WTC11 (cell line): ENCODE data around the gene AKAP7. TPM values are rescaled to one million over a fixed set of nuclear protein-coding genes. Genes with fewer than 3 reads are reported as not detected.

Experiments
- ATF1 ChIP-seq: sonication (generic); formaldehyde crosslinking; IDR thresholded peaks from 2 replicates; pipeline ENCODE4 v1.8.1; 2023; ENCODE audit warnings: mild to moderate bottlenecking, moderate library complexity, missing genetic modification reagents
- CREM ChIP-seq: sonication (generic); formaldehyde crosslinking; IDR thresholded peaks from 2 replicates; pipeline ENCODE4 v1.8.1; 2022; ENCODE audit warnings: mild to moderate bottlenecking, missing genetic modification reagents, moderate library complexity
- ELF4 ChIP-seq: sonication (generic); formaldehyde crosslinking; IDR thresholded peaks from 2 replicates; pipeline ENCODE4 v1.8.1; 2022; ENCODE audit warnings: low read depth, mild to moderate bottlenecking, moderate library complexity, missing genetic modification reagents
- EMX1 ChIP-seq: fragments of 250-450 bp; sonication (Bioruptor Pico); IDR thresholded peaks from 2 replicates; pipeline ENCODE4 v1.8.0; 2021; ENCODE audit warnings: mild to moderate bottlenecking
- FOXJ3 ChIP-seq: sonication (generic); formaldehyde crosslinking; IDR thresholded peaks from 2 replicates; pipeline ENCODE4 v1.9.0; 2021; ENCODE audit warnings: missing genetic modification reagents, mild to moderate bottlenecking, borderline replicate concordance
- FOXK1 ChIP-seq: sonication (generic); formaldehyde crosslinking; IDR thresholded peaks from 2 replicates; pipeline ENCODE4 v1.8.0; 2022; ENCODE audit warnings: mild to moderate bottlenecking, moderate library complexity, missing genetic modification reagents
- GRHL2 ChIP-seq: fragments of 250-450 bp; sonication (Bioruptor Pico); IDR thresholded peaks from 2 replicates; pipeline ENCODE4 v1.8.0; 2022; ENCODE audit warnings: mild to moderate bottlenecking, moderate library complexity; ENCODE audit not compliant: insufficient replicate concordance, severe bottlenecking
- HMGA2 ChIP-seq: fragments of 250-450 bp; sonication (Bioruptor Pico); IDR thresholded peaks from 2 replicates; pipeline ENCODE4 v1.4.0; 2021; ENCODE audit warnings: mild to moderate bottlenecking, moderate library complexity
- IRF2 ChIP-seq: sonication (generic); formaldehyde crosslinking; IDR thresholded peaks from 2 replicates; pipeline ENCODE4 v1.8.0; 2022; ENCODE audit warnings: low read depth, missing genetic modification reagents, borderline replicate concordance
- MXD4 ChIP-seq: fragments of 250-450 bp; sonication (Bioruptor Pico); IDR thresholded peaks from 2 replicates; pipeline ENCODE4 v1.8.0; 2021; ENCODE audit warnings: mild to moderate bottlenecking, moderate library complexity, borderline replicate concordance
- NR3C1 ChIP-seq: sonication (generic); formaldehyde crosslinking; conservative IDR thresholded peaks from 2 replicates; pipeline ENCODE4 v1.8.1; 2023; ENCODE audit warnings: low read depth, mild to moderate bottlenecking, missing genetic modification reagents
- TP53 ChIP-seq: sonication (generic); formaldehyde crosslinking; IDR thresholded peaks from 2 replicates; pipeline ENCODE4 v1.8.1; 2023; ENCODE audit warnings: mild to moderate bottlenecking, missing genetic modification reagents
- ZNF121 ChIP-seq: sonication (generic); formaldehyde crosslinking; IDR thresholded peaks from 2 replicates; pipeline ENCODE4 v1.8.0; 2023; ENCODE audit warnings: missing genetic modification reagents
- ZNF423 ChIP-seq: fragments of 250-450 bp; sonication (Bioruptor Pico); IDR thresholded peaks from 2 replicates; pipeline ENCODE4 v2.1.2; 2022; ENCODE audit warnings: mild to moderate bottlenecking, moderate library complexity
- ZNF671 ChIP-seq: fragments of 250-450 bp; sonication (Bioruptor Pico); IDR thresholded peaks from 2 replicates; pipeline ENCODE4 v1.8.0; 2021; ENCODE audit warnings: mild to moderate bottlenecking
- total RNA-seq: library from RNA; stranded (reverse); gene quantifications from 3 replicates; pipeline ENCODE4 v1.2.3, GENCODE V29; 2021
- TF ChIP-seq, protein P1 (sequence below): fragments of 200-600 bp; IDR thresholded peaks from 2 replicates; pipeline ENCODE4 v1.8.0; 2022; ENCODE audit warnings: antibody characterized with exemption
- TF ChIP-seq, protein P2 (sequence below): fragments of 250-450 bp; sonication (Bioruptor Pico); IDR thresholded peaks from 2 replicates; pipeline ENCODE4 v1.9.0; 2021; ENCODE audit warnings: mild to moderate bottlenecking
- TF ChIP-seq, protein P3 (sequence below): sonication (generic); formaldehyde crosslinking; IDR thresholded peaks from 2 replicates; pipeline ENCODE4 v1.8.0; 2023; ENCODE audit warnings: missing genetic modification reagents, mild to moderate bottlenecking, borderline replicate concordance
- TF ChIP-seq, protein P4 (sequence below): sonication (generic); formaldehyde crosslinking; IDR thresholded peaks from 2 replicates; pipeline ENCODE4 v1.8.0; 2023; ENCODE audit warnings: missing genetic modification reagents
- TF ChIP-seq, protein P5 (sequence below): sonication (generic); formaldehyde crosslinking; IDR thresholded peaks from 2 replicates; pipeline ENCODE4 v1.8.0; 2022; ENCODE audit warnings: missing genetic modification reagents
- TF ChIP-seq, protein P6 (sequence below): fragments of 250-450 bp; sonication (Bioruptor Pico); IDR thresholded peaks from 2 replicates; pipeline ENCODE4 v1.9.0; 2021; ENCODE audit warnings: mild to moderate bottlenecking
- TF ChIP-seq, protein P7 (sequence below): sonication (generic); formaldehyde crosslinking; IDR thresholded peaks from 2 replicates; pipeline ENCODE4 v1.8.1; 2023; ENCODE audit warnings: mild to moderate bottlenecking, missing genetic modification reagents
- TF ChIP-seq, protein P8 (sequence below): sonication (generic); formaldehyde crosslinking; IDR thresholded peaks from 2 replicates; pipeline ENCODE4 v1.8.1; 2023; ENCODE audit warnings: mild to moderate bottlenecking, moderate library complexity, missing genetic modification reagents

Gene AKAP7
- total RNA-seq, 1 experiment from 2014 or later: 10.9 TPM

DNA sequence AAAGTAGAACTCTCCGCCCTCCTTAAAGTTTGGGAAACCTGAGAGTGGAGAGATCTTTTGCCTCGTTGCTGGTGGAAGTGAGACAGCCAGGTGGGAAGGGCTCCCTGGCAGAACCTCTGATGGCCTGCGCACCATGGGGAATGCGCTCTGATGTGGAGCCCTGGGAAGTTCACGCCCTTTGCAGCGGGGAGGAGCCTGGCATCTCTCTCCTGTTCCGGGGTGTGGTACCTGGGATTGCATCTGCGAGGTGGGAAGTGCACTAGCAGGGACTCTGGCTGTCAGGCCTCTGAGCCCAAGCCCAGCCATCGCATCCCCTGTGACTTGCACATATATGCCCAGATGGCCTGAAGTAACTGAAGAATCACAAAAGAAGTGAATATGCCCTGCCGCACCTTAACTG is 159.8 kb downstream of the AKAP7 start (continued):
- TF ChIP-seq, protein P1, sequence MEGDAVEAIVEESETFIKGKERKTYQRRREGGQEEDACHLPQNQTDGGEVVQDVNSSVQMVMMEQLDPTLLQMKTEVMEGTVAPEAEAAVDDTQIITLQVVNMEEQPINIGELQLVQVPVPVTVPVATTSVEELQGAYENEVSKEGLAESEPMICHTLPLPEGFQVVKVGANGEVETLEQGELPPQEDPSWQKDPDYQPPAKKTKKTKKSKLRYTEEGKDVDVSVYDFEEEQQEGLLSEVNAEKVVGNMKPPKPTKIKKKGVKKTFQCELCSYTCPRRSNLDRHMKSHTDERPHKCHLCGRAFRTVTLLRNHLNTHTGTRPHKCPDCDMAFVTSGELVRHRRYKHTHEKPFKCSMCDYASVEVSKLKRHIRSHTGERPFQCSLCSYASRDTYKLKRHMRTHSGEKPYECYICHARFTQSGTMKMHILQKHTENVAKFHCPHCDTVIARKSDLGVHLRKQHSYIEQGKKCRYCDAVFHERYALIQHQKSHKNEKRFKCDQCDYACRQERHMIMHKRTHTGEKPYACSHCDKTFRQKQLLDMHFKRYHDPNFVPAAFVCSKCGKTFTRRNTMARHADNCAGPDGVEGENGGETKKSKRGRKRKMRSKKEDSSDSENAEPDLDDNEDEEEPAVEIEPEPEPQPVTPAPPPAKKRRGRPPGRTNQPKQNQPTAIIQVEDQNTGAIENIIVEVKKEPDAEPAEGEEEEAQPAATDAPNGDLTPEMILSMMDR: no peak
- TF ChIP-seq, protein P2, sequence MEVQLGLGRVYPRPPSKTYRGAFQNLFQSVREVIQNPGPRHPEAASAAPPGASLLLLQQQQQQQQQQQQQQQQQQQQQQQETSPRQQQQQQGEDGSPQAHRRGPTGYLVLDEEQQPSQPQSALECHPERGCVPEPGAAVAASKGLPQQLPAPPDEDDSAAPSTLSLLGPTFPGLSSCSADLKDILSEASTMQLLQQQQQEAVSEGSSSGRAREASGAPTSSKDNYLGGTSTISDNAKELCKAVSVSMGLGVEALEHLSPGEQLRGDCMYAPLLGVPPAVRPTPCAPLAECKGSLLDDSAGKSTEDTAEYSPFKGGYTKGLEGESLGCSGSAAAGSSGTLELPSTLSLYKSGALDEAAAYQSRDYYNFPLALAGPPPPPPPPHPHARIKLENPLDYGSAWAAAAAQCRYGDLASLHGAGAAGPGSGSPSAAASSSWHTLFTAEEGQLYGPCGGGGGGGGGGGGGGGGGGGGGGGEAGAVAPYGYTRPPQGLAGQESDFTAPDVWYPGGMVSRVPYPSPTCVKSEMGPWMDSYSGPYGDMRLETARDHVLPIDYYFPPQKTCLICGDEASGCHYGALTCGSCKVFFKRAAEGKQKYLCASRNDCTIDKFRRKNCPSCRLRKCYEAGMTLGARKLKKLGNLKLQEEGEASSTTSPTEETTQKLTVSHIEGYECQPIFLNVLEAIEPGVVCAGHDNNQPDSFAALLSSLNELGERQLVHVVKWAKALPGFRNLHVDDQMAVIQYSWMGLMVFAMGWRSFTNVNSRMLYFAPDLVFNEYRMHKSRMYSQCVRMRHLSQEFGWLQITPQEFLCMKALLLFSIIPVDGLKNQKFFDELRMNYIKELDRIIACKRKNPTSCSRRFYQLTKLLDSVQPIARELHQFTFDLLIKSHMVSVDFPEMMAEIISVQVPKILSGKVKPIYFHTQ: no peak
- no peak for TF ChIP-seq CREM
- TF ChIP-seq IRF2 (CRISPR knock-in tag): no peak
- TF ChIP-seq FOXJ3 (CRISPR knock-in tag): no peak
- TF ChIP-seq, protein P3, sequence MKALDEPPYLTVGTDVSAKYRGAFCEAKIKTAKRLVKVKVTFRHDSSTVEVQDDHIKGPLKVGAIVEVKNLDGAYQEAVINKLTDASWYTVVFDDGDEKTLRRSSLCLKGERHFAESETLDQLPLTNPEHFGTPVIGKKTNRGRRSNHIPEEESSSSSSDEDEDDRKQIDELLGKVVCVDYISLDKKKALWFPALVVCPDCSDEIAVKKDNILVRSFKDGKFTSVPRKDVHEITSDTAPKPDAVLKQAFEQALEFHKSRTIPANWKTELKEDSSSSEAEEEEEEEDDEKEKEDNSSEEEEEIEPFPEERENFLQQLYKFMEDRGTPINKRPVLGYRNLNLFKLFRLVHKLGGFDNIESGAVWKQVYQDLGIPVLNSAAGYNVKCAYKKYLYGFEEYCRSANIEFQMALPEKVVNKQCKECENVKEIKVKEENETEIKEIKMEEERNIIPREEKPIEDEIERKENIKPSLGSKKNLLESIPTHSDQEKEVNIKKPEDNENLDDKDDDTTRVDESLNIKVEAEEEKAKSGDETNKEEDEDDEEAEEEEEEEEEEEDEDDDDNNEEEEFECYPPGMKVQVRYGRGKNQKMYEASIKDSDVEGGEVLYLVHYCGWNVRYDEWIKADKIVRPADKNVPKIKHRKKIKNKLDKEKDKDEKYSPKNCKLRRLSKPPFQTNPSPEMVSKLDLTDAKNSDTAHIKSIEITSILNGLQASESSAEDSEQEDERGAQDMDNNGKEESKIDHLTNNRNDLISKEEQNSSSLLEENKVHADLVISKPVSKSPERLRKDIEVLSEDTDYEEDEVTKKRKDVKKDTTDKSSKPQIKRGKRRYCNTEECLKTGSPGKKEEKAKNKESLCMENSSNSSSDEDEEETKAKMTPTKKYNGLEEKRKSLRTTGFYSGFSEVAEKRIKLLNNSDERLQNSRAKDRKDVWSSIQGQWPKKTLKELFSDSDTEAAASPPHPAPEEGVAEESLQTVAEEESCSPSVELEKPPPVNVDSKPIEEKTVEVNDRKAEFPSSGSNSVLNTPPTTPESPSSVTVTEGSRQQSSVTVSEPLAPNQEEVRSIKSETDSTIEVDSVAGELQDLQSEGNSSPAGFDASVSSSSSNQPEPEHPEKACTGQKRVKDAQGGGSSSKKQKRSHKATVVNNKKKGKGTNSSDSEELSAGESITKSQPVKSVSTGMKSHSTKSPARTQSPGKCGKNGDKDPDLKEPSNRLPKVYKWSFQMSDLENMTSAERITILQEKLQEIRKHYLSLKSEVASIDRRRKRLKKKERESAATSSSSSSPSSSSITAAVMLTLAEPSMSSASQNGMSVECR (CRISPR knock-in tag): no peak; the same call in 1 of the 2 replicates
- TF ChIP-seq ZNF671 (CRISPR knock-in tag): no peak
- no peak for TF ChIP-seq TP53 (CRISPR knock-in tag)
- TF ChIP-seq, protein P4, sequence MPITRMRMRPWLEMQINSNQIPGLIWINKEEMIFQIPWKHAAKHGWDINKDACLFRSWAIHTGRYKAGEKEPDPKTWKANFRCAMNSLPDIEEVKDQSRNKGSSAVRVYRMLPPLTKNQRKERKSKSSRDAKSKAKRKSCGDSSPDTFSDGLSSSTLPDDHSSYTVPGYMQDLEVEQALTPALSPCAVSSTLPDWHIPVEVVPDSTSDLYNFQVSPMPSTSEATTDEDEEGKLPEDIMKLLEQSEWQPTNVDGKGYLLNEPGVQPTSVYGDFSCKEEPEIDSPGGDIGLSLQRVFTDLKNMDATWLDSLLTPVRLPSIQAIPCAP (CRISPR knock-in tag): 0 out of 2 replicates have a peak, but pooled peaks have one; percentile 19
- TF ChIP-seq, protein P5, sequence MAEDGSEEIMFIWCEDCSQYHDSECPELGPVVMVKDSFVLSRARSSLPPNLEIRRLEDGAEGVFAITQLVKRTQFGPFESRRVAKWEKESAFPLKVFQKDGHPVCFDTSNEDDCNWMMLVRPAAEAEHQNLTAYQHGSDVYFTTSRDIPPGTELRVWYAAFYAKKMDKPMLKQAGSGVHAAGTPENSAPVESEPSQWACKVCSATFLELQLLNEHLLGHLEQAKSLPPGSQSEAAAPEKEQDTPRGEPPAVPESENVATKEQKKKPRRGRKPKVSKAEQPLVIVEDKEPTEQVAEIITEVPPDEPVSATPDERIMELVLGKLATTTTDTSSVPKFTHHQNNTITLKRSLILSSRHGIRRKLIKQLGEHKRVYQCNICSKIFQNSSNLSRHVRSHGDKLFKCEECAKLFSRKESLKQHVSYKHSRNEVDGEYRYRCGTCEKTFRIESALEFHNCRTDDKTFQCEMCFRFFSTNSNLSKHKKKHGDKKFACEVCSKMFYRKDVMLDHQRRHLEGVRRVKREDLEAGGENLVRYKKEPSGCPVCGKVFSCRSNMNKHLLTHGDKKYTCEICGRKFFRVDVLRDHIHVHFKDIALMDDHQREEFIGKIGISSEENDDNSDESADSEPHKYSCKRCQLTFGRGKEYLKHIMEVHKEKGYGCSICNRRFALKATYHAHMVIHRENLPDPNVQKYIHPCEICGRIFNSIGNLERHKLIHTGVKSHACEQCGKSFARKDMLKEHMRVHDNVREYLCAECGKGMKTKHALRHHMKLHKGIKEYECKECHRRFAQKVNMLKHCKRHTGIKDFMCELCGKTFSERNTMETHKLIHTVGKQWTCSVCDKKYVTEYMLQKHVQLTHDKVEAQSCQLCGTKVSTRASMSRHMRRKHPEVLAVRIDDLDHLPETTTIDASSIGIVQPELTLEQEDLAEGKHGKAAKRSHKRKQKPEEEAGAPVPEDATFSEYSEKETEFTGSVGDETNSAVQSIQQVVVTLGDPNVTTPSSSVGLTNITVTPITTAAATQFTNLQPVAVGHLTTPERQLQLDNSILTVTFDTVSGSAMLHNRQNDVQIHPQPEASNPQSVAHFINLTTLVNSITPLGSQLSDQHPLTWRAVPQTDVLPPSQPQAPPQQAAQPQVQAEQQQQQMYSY (CRISPR knock-in tag): no peak
- TF ChIP-seq, protein P6, sequence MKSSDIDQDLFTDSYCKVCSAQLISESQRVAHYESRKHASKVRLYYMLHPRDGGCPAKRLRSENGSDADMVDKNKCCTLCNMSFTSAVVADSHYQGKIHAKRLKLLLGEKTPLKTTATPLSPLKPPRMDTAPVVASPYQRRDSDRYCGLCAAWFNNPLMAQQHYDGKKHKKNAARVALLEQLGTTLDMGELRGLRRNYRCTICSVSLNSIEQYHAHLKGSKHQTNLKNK (CRISPR knock-in tag): no peak
- no peak for TF ChIP-seq HMGA2 (CRISPR knock-in tag)
- no peak for TF ChIP-seq ZNF423 (CRISPR knock-in tag)
- TF ChIP-seq GRHL2 (CRISPR knock-in tag): no peak
- no peak for TF ChIP-seq MXD4 (CRISPR knock-in tag)
- TF ChIP-seq ELF4 (CRISPR knock-in tag): no peak
- no peak for TF ChIP-seq EMX1 (CRISPR knock-in tag)
- TF ChIP-seq FOXK1: no peak
- TF ChIP-seq, protein P7, sequence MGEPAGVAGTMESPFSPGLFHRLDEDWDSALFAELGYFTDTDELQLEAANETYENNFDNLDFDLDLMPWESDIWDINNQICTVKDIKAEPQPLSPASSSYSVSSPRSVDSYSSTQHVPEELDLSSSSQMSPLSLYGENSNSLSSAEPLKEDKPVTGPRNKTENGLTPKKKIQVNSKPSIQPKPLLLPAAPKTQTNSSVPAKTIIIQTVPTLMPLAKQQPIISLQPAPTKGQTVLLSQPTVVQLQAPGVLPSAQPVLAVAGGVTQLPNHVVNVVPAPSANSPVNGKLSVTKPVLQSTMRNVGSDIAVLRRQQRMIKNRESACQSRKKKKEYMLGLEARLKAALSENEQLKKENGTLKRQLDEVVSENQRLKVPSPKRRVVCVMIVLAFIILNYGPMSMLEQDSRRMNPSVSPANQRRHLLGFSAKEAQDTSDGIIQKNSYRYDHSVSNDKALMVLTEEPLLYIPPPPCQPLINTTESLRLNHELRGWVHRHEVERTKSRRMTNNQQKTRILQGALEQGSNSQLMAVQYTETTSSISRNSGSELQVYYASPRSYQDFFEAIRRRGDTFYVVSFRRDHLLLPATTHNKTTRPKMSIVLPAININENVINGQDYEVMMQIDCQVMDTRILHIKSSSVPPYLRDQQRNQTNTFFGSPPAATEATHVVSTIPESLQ (CRISPR knock-in tag): no peak
- TF ChIP-seq ZNF121 (CRISPR knock-in tag): no peak
- TF ChIP-seq, protein P8, sequence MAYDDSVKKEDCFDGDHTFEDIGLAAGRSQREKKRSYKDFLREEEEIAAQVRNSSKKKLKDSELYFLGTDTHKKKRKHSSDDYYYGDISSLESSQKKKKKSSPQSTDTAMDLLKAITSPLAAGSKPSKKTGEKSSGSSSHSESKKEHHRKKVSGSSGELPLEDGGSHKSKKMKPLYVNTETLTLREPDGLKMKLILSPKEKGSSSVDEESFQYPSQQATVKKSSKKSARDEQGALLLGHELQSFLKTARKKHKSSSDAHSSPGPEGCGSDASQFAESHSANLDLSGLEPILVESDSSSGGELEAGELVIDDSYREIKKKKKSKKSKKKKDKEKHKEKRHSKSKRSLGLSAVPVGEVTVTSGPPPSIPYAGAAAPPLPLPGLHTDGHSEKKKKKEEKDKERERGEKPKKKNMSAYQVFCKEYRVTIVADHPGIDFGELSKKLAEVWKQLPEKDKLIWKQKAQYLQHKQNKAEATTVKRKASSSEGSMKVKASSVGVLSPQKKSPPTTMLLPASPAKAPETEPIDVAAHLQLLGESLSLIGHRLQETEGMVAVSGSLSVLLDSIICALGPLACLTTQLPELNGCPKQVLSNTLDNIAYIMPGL (CRISPR knock-in tag): no peak
- no peak for TF ChIP-seq NR3C1 (CRISPR knock-in tag)
- no peak for TF ChIP-seq ATF1 (CRISPR knock-in tag)
